Head of caudate nucleus (tissue), 42 donors: ENCODE data around the gene KCND2.
A peak's percentile ranks its signal among the peaks of the same experiment; 100 is the strongest.
"Not testable (repeated sequence)": the region's sequence is repeated elsewhere in the genome, so short reads cannot be mapped to it uniquely, and the experiment has no call there.

Experiments used
- DNase-seq, 42 donors: peaks; one replicate each; pipeline versions ENCODE4 v3.0.0 to v3.0.0-alpha.2; 2020 to 2021; ENCODE audit warnings: mixed read lengths in 7 of 42
- intact Hi-C: fragments of 100-400 bp; cut with DNase I; formaldehyde crosslinking; loops from one replicate; pipeline ENCODE4 v1.15.0; 2022

Gene KCND2

DNA sequence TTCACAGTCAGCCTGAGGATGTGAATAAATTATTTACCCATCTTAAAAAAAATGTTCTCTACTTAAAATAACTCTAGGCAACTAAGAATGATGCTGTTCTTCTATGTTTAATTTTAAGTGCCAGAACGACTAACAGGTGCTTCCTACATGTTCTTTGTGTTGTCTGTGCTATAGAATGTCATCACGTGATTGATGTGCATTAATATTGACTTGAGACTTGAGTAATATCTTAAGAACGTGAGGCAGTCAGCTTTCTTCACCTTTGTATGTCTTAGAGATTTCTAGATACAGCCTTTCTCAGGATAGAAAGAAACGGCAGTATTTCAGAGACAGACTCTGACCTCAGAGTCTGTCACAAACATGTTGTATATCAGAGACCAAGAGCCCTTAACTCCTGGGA is 274.6 kb downstream of the KCND2 start:
- intact Hi-C loops = no loop called here
- no peak for DNase-seq

GRCh38 chr7:120550494-120551048 is 277.6 kb downstream of the KCND2 start:
- intact Hi-C loops = no loop called here
- no peak for DNase-seq

- intact Hi-C loops = no loop called here
- no peak for DNase-seq
These were observed 280.5 kb downstream of the KCND2 start for GRCh38 chr7:120553491-120553890.

- intact Hi-C loops = no loop called here
- DNase-seq = peak in 28 of 42 donors; percentile 7 to 75 (median 37)
These were observed 282.1 kb downstream of the KCND2 start for GRCh38 chr7:120554960-120555571.

DNA sequence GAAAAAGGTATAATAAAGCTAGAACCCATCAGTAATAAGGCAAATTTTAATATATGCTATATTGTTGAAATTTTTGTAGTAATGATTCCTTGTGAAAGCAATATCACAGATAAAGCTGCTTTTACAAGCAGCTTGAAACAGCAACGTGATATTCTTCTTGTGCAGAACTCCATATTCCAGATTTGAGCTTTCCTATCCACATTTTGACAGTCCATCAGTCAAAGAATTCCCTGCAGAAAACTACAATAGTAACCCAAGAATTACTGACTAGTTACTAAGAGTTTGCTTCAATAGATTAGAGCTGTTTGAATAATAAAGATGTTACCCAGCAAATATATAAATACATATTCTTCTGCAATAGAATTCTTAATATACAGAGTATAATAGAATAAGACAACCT is 291.2 kb downstream of the KCND2 start:
- no peak for DNase-seq
- intact Hi-C loops = no loop called here

DNA sequence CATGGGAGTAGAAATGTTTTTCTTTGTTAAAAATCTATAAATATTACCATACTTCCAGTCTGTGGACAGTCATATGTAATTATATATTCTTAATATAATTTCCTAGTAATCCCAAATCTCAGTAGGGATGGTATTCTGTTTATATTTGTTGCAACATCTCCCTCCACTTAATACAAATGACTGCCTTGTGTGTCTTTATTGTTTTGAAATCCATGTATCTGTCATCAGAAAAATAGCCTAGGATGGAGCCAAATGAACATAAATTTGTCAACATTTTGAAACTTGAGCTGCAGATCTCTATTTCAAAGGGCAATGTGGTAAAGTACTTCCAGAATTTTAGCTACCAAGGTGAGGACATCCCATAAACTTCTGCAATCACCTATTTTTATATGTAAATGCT is 294.2 kb downstream of the KCND2 start:
- intact Hi-C loops = no loop called here

GRCh38 chr7:120578657-120579056 is 305.7 kb downstream of the KCND2 start:
- DNase-seq, intact Hi-C loops: not testable (repeated sequence)

More for the DNA sequence above, 294.2 kb downstream of the KCND2 start:
- DNase-seq = no peak

DNA sequence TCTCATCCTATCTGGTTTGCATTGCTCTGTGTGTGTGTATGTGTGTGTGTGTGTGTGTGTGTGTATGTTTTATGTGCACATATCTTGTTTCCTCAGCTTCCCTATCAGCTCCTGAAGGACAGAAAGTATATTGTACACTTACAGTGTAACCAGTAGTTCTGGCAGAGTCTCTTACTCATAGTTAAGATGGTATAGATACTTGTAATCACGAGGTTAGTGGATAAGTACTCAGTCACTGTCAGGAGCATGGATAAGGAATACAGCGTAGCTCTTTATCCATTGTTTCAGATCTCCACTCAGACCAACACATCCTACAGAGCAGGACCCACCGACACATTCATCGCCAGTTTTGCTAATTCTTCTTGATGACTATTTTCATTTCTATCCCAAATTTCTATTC is 309.9 kb downstream of the KCND2 start:
- intact Hi-C loops = no loop called here
- DNase-seq = no peak

DNA sequence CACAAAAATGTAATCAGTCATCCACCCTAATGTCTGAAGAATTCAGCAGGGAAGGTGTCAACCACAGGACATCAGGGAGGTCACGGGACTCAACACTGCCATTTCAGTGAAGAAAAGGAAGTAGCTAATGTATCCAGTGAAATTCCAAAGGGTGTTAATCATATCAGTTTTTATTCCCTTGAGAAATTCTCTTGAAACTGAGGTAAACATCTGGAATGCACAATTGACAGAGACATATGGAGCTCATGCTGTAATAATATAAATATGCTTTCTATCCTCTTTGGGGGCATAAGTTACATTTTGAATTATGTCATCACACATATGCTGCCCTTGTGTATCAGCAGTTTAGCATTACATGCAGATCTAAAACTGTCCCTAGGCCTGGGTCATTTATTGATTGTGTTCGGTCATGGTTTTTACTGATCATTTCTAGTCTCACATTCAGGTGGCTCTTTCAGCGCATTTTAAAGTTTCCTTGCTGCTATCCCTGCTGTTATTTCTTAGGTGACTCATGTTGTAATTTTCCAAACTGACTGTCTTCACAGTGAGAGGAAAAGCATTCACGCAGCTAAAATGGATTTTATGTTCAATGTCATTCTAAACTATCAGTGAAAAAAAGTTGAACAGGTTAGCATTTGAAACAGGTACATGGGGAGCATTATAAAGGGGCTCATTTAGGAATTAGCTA is 311.1 kb downstream of the KCND2 start:
- peak in 1 of 42 donors; percentile 6 for DNase-seq
- intact Hi-C loops = no loop called here

- intact Hi-C loops = no loop called here
- no peak for DNase-seq
These were observed 313.6 kb downstream of the KCND2 start for GRCh38 chr7:120586571-120586970.

- intact Hi-C loops = no loop called here
- DNase-seq = no peak
These were observed 314.3 kb downstream of the KCND2 start for GRCh38 chr7:120587243-120587642.

DNA sequence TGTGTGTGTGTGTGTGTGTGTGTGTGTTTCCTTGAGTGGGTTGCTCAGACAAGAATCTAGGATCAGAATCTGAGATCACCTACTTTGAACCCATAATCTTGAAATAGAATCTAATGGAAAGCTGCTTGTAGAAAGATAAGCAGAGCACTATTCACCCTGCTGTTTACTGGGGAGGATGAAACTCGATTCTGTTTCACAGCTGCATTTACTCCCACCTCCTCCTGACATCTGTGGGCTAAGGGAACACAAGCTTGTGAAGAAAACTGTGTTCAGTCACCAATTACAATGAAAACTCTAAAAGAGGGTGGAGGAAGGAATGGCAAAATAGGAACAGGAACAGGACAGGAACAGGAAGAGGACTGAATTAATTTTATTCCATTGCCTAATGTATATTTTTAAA is 315.4 kb downstream of the KCND2 start:
- DNase-seq = peak in 1 of 42 donors; percentile 11
- intact Hi-C loops = no loop called here

- intact Hi-C loops = no loop called here
- DNase-seq = no peak
These were observed 315.9 kb downstream of the KCND2 start for GRCh38 chr7:120588862-120589261.

GRCh38 chr7:120600607-120601006 is 327.6 kb downstream of the KCND2 start:
- no peak for DNase-seq
- intact Hi-C loops = no loop called here

- intact Hi-C loops = no loop called here
- DNase-seq = no peak
These were observed 330.4 kb downstream of the KCND2 start for GRCh38 chr7:120603366-120603765.

GRCh38 chr7:120609136-120609753 is 336.3 kb downstream of the KCND2 start:
- peak in 20 of 42 donors; percentile 1 to 64 (median 19) for DNase-seq
- intact Hi-C loops = no loop called here

DNA sequence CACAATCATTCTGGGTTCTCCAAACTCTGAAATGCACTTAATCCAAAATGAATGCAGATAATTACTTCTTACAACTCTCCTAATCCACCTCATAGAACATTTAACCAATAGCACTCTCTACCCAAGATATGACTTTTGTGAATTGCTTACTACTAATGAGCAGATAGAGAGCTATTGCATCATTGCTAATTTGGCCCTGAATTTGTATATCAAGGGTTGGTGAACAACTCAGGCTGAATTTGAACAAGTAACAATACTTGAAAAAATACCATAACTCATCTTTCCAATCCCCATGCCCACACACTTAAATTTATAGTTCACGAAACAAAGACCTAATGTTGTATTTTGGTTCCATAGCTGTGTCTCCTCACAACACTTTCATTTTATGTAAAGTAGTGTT is 339.0 kb downstream of the KCND2 start:
- intact Hi-C loops = no loop called here
- no peak for DNase-seq

DNA sequence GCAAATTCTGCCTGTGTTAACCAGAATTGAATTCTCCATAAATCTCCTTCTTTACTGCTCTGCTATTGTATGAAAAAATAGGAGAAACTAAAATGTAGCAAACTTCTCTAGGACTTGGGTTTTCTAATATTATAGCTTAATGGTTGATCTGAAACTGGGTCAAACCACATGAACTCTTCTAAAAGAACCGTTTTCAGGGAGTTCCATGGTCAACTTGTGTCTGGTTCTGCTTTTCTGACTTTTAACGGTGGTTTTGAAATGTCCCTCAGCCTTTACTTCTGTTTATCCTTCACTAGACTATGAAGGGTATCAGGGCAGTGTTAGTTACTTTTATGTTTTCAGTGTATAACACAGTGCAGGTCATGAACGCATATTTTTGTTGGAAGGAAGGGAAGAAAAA is 342.7 kb downstream of the KCND2 start:
- intact Hi-C loops = no loop called here
- no peak for DNase-seq

- intact Hi-C loops = no loop called here
- DNase-seq = no peak
These were observed 344.3 kb downstream of the KCND2 start for GRCh38 chr7:120617275-120617674.

- intact Hi-C loops = no loop called here
These were observed 355.3 kb downstream of the KCND2 start for GRCh38 chr7:120628251-120628650.

More at GRCh38 chr7:120628251-120628650, 355.3 kb downstream of the KCND2 start:
- no peak for DNase-seq
